GM18867 (cell line): ENCODE measurements around the gene KLF16.

ENCODE experiments used
- ATAC-seq: cut with Tn5 transposase; IDR thresholded peaks from one replicate; pipeline ENCODE4 v1.9.1; 2021; ENCODE audit warnings: mild to moderate bottlenecking, moderate library complexity; ENCODE audit not compliant: unreplicated experiment

The KLF16 gene

GRCh38 chr19:1825909-1826556 is 37.3 kb downstream of the KLF16 start:
- ATAC-seq, result no peak

- ATAC-seq, result no peak
Observed at GRCh38 chr19:1824252-1824622, 39.1 kb downstream of the KLF16 start.

DNA sequence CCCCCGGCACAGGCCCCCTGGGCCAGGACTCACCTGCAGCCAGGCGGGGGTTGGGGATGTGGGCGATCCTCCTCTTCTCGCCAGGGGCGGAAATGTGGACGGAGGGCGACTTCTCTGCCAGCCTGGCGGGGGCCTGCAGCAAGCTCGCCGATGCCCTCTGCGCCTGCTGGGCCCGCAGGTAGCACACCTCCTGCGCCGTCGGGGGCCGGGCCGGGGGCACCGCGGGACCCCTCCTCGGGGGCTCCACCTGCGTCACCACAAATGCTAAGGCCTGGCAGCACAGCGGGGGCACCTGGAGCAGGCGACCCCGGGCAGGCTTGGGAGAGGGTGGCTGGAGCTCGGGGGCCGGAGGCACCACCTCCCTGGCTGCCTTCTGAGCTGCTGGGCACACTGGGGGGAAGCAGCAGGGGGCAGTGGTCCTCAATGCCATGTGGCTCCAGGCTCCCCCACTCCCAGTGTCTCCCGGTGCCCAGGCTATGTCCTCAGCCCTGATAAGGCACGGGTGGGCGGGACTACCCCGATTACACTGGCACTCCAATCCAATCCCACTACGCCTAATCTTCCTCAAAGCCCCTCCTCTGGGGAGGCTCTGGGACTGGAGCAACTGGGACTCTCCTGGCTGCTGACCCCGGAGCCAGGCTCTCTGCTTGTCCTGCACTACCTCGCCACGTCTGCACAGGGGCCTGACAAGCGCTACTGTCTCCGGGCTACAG is 39.7 kb downstream of the KLF16 start:
- no peak for ATAC-seq

- ATAC-seq, result no peak
Observed at GRCh38 chr19:1823020-1823419, 40.4 kb downstream of the KLF16 start.

- no peak for ATAC-seq
Observed at GRCh38 chr19:1822210-1822609, 41.2 kb downstream of the KLF16 start.

GRCh38 chr19:1819341-1820255 is 43.8 kb downstream of the KLF16 start:
- ATAC-seq, result no peak

DNA sequence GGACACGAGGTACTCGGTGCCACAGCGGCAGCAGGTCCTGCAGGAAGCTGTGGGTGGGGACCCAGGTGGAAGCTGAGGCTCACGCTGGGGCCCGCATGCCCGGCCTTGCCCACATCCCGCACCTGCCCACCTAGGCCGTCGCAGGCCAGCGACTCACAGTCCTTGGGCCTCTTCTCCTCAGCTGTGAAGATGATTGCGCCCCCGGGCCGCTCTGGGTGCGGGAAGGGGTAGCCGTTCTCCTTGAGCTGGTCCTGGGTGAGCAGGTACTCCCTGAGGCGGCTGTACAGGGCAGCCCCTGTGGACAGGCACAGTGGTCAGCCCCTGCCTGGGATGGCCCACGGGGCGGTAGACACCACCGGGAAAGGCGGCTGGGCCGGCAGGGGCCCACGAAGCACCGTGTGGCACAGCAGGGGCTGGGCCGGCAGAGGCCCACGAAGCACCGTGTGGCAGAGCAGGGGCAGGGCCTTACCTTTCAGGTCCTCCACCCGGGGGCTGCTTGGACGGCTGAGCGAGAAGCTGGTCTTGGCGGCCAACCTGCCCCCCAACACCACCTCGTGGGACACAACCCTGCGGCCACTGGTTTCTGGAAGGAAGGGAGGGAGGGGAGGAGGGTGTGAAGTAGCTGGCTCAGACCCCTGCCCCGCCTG is 44.7 kb downstream of the KLF16 start:
- no peak for ATAC-seq

DNA sequence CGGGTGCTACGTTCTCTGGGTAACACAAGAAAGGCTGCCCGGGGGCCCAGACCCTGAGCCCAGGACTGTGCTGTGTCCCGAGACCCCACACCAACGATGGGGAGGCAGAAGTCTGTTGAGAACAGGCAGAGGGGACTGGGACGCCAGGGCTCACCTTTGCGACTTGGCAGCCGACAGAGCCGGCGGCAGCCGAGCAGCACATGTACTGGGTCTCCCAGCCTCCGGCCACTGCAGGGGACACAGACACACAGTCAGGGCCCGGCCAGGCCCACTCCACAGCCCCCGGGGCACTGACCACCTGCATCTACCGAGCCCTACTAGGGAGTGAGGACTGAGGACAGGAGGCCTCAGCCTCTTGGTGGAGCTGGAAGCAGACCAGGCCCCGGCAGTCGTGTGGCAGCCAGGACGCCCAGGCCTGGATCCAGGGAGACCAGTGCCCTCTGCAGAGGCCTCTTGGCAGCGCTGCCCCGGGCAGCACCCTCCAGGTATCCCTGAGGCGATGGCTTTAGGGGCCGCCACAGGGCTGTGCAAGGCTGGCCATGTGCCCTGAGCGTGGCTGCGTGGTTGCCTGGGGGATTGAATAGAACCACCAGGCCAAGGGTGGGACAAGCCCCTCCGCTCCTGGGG is 45.7 kb downstream of the KLF16 start:
- ATAC-seq, result no peak

DNA sequence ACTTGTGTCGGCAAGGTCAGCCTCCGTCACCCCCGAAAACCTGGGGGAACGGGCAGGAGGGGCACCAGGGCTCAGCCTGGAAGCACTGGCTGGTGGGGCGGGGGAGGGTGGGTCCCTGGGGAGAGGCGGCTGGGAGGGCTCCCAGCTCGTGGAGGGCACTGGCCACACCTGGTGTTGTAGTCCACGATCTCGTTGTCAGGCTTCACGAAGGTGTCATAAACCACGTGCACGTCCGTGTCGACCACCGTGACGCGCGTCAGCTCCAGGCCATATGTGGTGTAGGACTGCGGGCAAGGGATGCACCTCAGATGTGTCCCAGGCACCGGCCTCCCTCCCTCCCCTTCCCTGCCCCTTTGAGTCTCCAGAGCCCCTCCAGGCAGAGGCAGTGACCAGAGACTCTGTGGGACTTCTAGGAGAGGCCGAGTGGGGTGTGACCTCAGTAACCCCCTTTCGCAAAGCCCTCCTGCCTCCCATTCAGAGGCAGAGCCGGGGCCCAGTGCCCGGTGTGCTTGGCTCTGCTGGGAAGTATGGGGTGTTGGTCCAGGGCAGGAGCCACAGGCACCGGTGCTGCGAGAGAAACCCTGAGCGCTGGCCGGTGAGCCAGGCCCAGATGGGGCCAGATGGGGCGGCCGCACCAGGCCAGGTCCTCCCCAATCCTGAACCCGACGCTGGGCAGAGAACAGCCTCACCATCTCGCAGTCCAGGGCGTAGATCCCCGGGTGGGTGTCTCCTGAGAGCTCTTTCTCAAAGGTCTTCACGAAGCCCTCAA is 46.7 kb downstream of the KLF16 start:
- no peak for ATAC-seq

GRCh38 chr19:1815605-1816529 is 47.5 kb downstream of the KLF16 start:
- no peak for ATAC-seq

DNA sequence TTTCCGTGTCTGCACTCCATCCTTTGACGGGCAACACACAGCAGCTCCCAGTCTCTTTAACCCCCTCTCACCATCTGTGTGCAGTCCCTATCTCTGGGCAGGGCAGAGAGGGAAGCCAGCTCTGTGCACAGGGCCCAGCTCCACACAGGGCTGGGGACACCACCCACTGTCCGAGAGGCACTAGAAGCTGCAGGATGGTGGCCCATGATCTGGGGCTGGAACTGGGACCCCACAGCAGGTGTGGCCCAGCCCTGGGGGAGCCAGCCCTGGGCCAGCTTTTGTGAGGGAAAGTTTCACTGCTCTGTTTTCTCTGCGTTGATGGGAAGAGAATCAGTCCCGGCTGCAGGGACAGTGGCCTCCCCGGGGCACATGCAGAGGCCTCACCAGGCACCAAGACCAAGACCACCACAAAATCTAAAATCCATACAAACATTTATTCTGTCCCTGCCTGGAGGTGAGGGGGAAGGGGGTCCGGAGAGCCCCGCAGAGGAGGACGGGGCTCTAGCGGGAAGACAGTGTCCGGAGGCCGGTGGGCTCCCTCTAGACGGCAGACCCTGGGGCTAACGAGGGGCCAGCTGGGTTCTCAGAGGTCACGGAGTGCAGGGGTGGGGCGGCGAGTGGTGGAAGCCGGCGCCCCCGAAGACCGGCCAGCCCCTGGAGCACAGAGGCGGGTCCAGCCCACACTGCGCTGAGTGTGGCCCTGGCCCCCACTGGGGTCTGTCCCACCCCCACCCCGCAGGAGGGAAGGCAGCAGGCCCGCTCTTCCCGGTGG is 48.4 kb downstream of the KLF16 start:
- ATAC-seq, result no peak

- ATAC-seq, result no peak
Observed at GRCh38 chr19:1814391-1814790, 49.0 kb downstream of the KLF16 start.

- ATAC-seq, result no peak
Observed at GRCh38 chr19:1813192-1814182, 49.9 kb downstream of the KLF16 start.

GRCh38 chr19:1812426-1813191 is 50.8 kb downstream of the KLF16 start:
- ATAC-seq, result peak; percentile 78

GRCh38 chr19:1811942-1812425 is 51.4 kb downstream of the KLF16 start, which contains the start of gene ATP8B3:
ATP8B3 (minus strand) TSS chr19:1812276; CDS start chr19:1811736, 540 bp downstream.
- ATAC-seq, result no peak

- no peak for ATAC-seq
Observed at GRCh38 chr19:1811472-1811894, 51.9 kb downstream of the KLF16 start.
